Lower lobe of right lung (tissue), 2 donors: ENCODE data around the gene FXYD2. TPM values are rescaled to one million over a fixed set of nuclear protein-coding genes. Genes with fewer than 3 reads are reported as not detected.

Experiments
- ATAC-seq, 2 donors: fragments of 200-7000 bp; cut with Tn5 transposase; one replicate each; pipeline ENCODE4 v1.9.1; 2020 to 2022; ENCODE audit warnings: mild to moderate bottlenecking in 2 of 2, moderate library complexity in 2 of 2
- DNase-seq: peaks from one replicate; pipeline ENCODE4 v3.0.0-alpha.2; 2020
- H3K27ac ChIP-seq: fragments of 200-600 bp; one replicate; pipeline ENCODE4 v1.8.0; 2022
- H3K27me3 ChIP-seq: fragments of 200-600 bp; one replicate; pipeline ENCODE4 v1.8.0; 2022; ENCODE audit warnings: low read depth
- H3K36me3 ChIP-seq: fragments of 200-600 bp; one replicate; pipeline ENCODE4 v1.8.0; 2022; ENCODE audit warnings: mild to moderate bottlenecking
- H3K4me1 ChIP-seq: fragments of 200-600 bp; one replicate; pipeline ENCODE4 v1.8.0; 2022
- H3K4me3 ChIP-seq: fragments of 200-600 bp; one replicate; pipeline ENCODE4 v1.8.0; 2022; ENCODE audit warnings: mild to moderate bottlenecking
- H3K9me3 ChIP-seq: fragments of 200-600 bp; one replicate; pipeline ENCODE4 v1.8.0; 2022
- CTCF ChIP-seq: fragments of 200-600 bp; IDR thresholded peaks from one replicate; pipeline ENCODE4 v1.8.0; 2022; ENCODE audit warnings: antibody characterized with exemption, mild to moderate bottlenecking
- intact Hi-C: fragments of 100-400 bp; cut with DNase I; formaldehyde crosslinking; loops from one replicate; pipeline ENCODE4 v1.11.0; 2022
- total RNA-seq: library from RNA; stranded (reverse); fragmentation: NEBNext Ultra II Directional; extraction: Animal tissue kit (Norgen Biotek cat#: 25700); gene quantifications from one replicate; pipeline ENCODE4 v1.2.1, GENCODE V29; 2021
- donor health status: DM: no; HTN: yes; CAD: no; lungs with severe emphysema.

FXYD2 gene
- total RNA-seq, 1 donor from 2014 or later: 2.8 TPM

- DNase-seq (peak; percentile 38), ATAC-seq (no peak)
- intact Hi-C loops: no loop called here
- no peaks in the 10 kb centered on the region for H3K36me3 ChIP-seq
- H3K4me1 ChIP-seq: no peaks in the 10 kb centered on the region
- no peak overlapping the region for H3K4me3 ChIP-seq
- H3K27ac ChIP-seq: no peak overlapping the region
- H3K9me3 ChIP-seq: no peaks in the 10 kb centered on the region
- H3K27me3 ChIP-seq: no peaks in the 10 kb centered on the region
- no peak for TF ChIP-seq CTCF
These were observed 44.1 kb downstream of the FXYD2 start for GRCh38 chr11:117780456-117780855.

GRCh38 chr11:117774553-117774952, 50.0 kb downstream of the FXYD2 start:
- Histone ChIP-seq H3K4me1 (no peaks in the 10 kb centered on the region), H3K27ac (no peak overlapping the region), H3K36me3 (no peaks in the 10 kb centered on the region), H3K27me3 (no peaks in the 10 kb centered on the region), H3K4me3 (no peak overlapping the region), H3K9me3 (no peaks in the 10 kb centered on the region)
- TF ChIP-seq CTCF: no peak
- DNase-seq (no peak), ATAC-seq (no peak)
- intact Hi-C loops: no loop called here

- Histone ChIP-seq H3K27ac (no peak overlapping the region), H3K4me3 (no peak overlapping the region), H3K36me3 (no peaks in the 10 kb centered on the region), H3K27me3 (no peaks in the 10 kb centered on the region), H3K4me1 (no peaks in the 10 kb centered on the region), H3K9me3 (no peaks in the 10 kb centered on the region)
- ATAC-seq (no peak), DNase-seq (no peak)
- intact Hi-C loops: no loop called here
- TF ChIP-seq CTCF: no peak
These were observed 52.2 kb downstream of the FXYD2 start for GRCh38 chr11:117772360-117772759.

DNA sequence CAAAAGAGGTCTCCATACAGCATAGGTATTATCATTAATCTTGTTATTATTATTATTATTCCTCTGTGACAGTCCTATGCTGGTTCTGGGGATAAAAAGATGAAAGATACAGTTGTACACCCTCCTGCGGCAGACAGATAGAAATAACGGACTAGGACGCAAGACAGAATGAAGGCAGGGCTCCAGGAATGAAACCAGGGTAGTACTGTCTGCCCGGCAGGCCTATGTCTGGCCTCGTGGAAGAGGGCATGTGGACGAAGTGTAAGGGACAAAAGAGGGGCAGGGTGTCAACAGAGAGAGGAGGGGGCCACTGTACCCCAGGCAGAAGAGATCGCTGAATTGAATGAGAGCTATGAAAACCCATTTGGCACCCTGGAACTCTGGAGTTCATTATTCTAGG, 52.7 kb downstream of the FXYD2 start:
- no peak overlapping the region for H3K27ac ChIP-seq
- no peaks in the 10 kb centered on the region for H3K9me3 ChIP-seq
- no peak for TF ChIP-seq CTCF
- intact Hi-C loops: no loop called here
- H3K4me3 ChIP-seq: no peak overlapping the region
- H3K4me1 ChIP-seq: no peaks in the 10 kb centered on the region
- H3K27me3 ChIP-seq: no peaks in the 10 kb centered on the region
- no peak for DNase-seq
- no peak for ATAC-seq
- no peaks in the 10 kb centered on the region for H3K36me3 ChIP-seq

- DNase-seq (no peak), ATAC-seq (no peak)
- H3K4me1 ChIP-seq: no peaks in the 10 kb centered on the region
- H3K4me3 ChIP-seq: no peak overlapping the region
- H3K27me3 ChIP-seq: no peaks in the 10 kb centered on the region
- intact Hi-C loops: no loop called here
- no peaks in the 10 kb centered on the region for H3K36me3 ChIP-seq
- TF ChIP-seq CTCF: no peak
- H3K9me3 ChIP-seq: no peaks in the 10 kb centered on the region
- no peak overlapping the region for H3K27ac ChIP-seq
These were observed 53.3 kb downstream of the FXYD2 start for GRCh38 chr11:117771197-117771596.

DNA sequence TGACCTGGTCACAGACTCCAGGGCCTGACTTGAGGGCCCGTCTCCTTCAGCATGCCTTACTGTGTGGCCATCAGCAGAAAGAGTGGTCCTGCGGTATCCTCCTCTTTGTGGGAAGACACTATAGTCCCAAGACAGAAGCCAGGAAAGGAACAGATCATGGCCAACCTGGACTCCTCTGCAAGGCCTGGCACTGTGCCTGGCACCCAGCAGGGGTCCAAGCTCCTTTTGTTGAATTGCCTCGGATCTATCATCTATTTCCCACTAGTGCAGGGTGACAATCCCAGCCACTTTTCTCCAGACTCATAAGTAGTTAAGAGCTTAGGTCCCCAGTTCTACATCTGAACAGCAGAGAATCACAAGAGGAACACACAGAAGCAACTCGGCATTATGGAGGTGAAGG, 54.5 kb downstream of the FXYD2 start:
- no peaks in the 10 kb centered on the region for H3K4me1 ChIP-seq
- no peaks in the 10 kb centered on the region for H3K36me3 ChIP-seq
- TF ChIP-seq CTCF: no peak
- no peak overlapping the region for H3K4me3 ChIP-seq
- H3K27me3 ChIP-seq: no peaks in the 10 kb centered on the region
- no peaks in the 10 kb centered on the region for H3K9me3 ChIP-seq
- no peak overlapping the region for H3K27ac ChIP-seq
- no peak for ATAC-seq
- intact Hi-C loops: no loop called here
- no peak for DNase-seq
